Kidney epithelial cell (primary cell): ENCODE data around the gene YBEY. TPM values are rescaled to one million over a fixed set of nuclear protein-coding genes. Genes with fewer than 3 reads are reported as not detected.
"Not testable (repeated sequence)": the region's sequence is repeated elsewhere in the genome, so short reads cannot be mapped to it uniquely, and the experiment has no call there.

Experiments
- DNase-seq: peaks from one replicate; pipeline ENCODE4 v3.0.0-alpha.2; 2010; ENCODE audit warnings: low read depth
- H3K27me3 ChIP-seq: 2 replicates; pipeline ENCODE4 v1.6.0; 2011; ENCODE audit warnings: low read length; ENCODE audit not compliant: control insufficient read depth, insufficient read depth
- H3K36me3 ChIP-seq: 2 replicates; pipeline ENCODE4 v1.5.1; 2011; ENCODE audit warnings: low read length; ENCODE audit not compliant: control insufficient read depth, insufficient read depth
- H3K4me3 ChIP-seq: 2 replicates; pipeline ENCODE4 v1.5.1; 2011; ENCODE audit warnings: low read depth, mild to moderate bottlenecking, control low read depth, low read length
- total RNA-seq: library from RNA; depleted of rRNA; stranded (reverse); fragments of >200 nt; gene quantifications from 2 replicates; pipeline ENCODE4 v1.2.3, GENCODE V29; 2015
- TF ChIP-seq, protein P1 (sequence below): IDR thresholded peaks from 2 replicates; pipeline ENCODE4 v1.5.1; 2011; ENCODE audit warnings: mild to moderate bottlenecking, moderate library complexity, low read length, control low read depth, inconsistent platforms; ENCODE audit not compliant: insufficient read depth, poor library complexity, severe bottlenecking

YBEY gene
- total RNA-seq, 1 donor from 2014 or later, result 23.7 TPM

DNA sequence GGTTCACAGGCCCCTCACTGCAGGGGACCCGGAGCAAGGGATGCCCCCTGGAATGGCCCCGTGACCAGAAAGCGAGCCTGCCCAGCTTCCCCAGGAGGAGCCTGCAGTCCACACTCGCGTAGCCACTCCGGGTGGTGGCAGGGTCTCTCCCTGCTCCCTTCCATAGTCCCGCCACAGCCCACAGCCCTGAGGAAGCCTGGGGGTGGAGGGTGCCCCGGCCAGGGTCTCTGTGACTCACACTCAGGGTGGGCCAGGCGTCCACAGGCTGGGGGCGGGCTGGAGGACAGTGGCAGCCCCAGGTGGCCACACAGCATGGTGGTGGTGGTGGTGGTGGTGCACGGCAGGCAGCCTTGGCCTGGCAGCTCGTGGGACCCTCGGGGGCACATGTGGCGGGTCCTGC is 15.6 kb downstream of the YBEY start:
- no peak for DNase-seq
- peaks cover 3% of the 10 kb centered on the region for H3K36me3 ChIP-seq
- TF ChIP-seq, protein P1, sequence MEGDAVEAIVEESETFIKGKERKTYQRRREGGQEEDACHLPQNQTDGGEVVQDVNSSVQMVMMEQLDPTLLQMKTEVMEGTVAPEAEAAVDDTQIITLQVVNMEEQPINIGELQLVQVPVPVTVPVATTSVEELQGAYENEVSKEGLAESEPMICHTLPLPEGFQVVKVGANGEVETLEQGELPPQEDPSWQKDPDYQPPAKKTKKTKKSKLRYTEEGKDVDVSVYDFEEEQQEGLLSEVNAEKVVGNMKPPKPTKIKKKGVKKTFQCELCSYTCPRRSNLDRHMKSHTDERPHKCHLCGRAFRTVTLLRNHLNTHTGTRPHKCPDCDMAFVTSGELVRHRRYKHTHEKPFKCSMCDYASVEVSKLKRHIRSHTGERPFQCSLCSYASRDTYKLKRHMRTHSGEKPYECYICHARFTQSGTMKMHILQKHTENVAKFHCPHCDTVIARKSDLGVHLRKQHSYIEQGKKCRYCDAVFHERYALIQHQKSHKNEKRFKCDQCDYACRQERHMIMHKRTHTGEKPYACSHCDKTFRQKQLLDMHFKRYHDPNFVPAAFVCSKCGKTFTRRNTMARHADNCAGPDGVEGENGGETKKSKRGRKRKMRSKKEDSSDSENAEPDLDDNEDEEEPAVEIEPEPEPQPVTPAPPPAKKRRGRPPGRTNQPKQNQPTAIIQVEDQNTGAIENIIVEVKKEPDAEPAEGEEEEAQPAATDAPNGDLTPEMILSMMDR, result no peak
- peaks cover 6% of the 10 kb centered on the region for H3K27me3 ChIP-seq
- no peak overlapping the region for H3K4me3 ChIP-seq

DNA sequence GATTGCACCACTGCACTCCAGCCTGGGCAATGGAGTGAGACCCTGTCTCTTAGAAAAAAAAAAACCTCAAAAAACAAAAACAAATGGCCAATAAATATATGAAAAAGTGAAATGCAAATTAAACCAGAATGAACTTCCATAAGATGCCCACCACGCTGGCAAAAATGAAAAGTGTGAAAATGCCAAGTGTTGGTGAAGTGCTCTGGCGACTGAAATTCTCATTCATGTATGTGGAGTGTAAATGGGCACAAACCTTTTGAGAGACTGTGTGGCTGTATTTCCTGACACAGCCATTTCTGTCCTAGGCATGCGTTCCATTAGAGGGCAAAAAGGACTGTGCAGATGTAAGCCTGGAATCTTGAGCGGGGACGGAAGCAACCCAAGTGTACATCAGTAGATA is 18.3 kb downstream of the YBEY start:
- no peaks in the 10 kb centered on the region for H3K27me3 ChIP-seq
- DNase-seq, result no peak
- TF ChIP-seq, protein P1, result no peak
- H3K36me3 ChIP-seq, result peaks cover 3% of the 10 kb centered on the region
- H3K4me3 ChIP-seq, result no peak overlapping the region

DNA sequence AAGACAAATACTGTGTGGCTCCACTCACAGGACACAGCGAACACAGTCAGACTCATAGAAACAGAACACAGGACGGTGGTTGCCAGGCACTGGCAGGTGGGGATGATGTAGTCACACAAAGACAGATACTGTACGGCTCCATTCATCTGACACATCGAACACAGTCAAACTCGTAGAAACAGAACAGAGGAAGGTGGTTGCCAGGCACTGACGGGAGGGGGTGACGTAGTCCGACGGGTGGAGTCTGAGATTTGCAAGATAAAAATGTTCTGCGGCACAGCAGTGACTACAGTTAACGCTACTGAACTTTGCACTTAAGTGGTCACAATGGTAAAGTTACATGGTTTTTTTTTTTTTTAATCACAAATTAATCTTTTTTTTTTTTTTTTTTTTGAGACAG is 18.8 kb downstream of the YBEY start:
- H3K27me3 ChIP-seq, result no peaks in the 10 kb centered on the region
- no peak for DNase-seq
- H3K4me3 ChIP-seq, result no peak overlapping the region
- TF ChIP-seq, protein P1, result no peak
- peaks cover 3% of the 10 kb centered on the region for H3K36me3 ChIP-seq

DNA sequence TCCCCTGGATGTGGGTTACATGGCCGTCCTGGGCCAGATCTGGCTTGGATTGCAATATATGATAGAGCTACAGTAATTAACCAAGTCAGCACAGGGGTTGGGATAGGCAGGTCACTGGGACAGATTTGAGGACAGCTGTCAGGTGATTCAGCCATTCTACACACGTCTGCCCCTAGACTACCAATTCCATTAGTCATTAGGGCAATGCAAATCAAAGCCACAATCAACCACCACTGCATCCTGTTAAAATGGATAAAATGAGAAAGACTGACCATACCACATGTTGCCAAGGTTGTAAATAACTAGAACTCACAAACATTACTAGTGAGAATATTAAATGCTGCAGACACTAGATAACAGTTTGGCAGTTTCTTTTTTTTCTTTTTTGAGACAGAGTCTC is 21.5 kb downstream of the YBEY start:
- no peak overlapping the region for H3K4me3 ChIP-seq
- TF ChIP-seq, protein P1, result no peak
- no peaks in the 10 kb centered on the region for H3K36me3 ChIP-seq
- DNase-seq, result no peak
- no peaks in the 10 kb centered on the region for H3K27me3 ChIP-seq

DNA sequence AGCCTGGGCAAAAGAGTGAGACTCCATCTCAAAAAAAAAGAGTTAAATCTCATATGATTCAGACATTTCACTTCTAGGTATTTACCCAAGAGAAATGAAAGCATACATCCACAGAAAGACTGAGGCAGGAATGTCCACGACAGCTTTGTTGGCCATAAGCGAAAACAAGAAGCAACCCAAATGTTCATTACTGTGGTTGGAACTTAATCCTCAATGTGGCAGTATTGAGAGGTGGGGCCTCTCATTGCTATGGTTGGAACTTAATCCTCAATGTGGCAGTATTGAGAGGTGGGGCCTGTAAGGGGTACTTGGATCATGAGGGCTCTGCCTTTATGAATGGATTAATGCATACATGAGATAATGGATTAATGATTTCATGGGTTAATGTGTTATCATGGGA is 22.3 kb downstream of the YBEY start:
- H3K4me3 ChIP-seq, result no peak overlapping the region
- no peak for DNase-seq
- H3K27me3 ChIP-seq, result no peaks in the 10 kb centered on the region
- TF ChIP-seq, protein P1, result no peak
- no peaks in the 10 kb centered on the region for H3K36me3 ChIP-seq

DNA sequence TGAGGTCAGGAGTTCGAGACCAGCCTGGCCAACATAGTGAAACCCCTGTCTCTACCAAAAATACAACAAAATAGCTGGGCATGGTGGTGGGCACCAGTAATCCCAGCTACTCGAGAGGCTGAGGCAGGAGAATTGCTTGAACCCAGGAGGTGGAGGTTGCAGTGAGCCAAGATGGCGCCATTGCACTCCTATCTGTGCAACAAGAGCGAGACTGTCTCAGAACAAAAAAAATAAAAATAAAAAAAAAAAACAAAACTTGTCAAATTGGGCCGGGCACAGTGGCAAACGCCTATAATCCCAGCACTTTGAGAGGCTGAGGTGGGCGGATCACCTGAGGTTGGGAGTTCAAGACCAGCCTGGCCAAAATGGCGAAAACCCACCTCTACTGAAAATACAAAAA is 24.1 kb downstream of the YBEY start:
- H3K36me3 ChIP-seq, DNase-seq, H3K4me3 ChIP-seq, H3K27me3 ChIP-seq: not testable (repeated sequence)
